HG02943 (cell line): ENCODE results near the gene HSD17B12.
"Not testable (repeated sequence)": the region's sequence is repeated elsewhere in the genome, so short reads cannot be mapped to it uniquely, and the experiment has no call there.

Experiments used
- ATAC-seq: cut with Tn5 transposase; IDR thresholded peaks from one replicate; pipeline ENCODE4 v1.9.1; 2021; ENCODE audit warnings: mild to moderate bottlenecking, low read depth, moderate library complexity; ENCODE audit not compliant: unreplicated experiment

HSD17B12 gene

GRCh38 chr11:43738600-43739409 lies 58.3 kb downstream of the HSD17B12 start:
- no peak for ATAC-seq

- ATAC-seq = no peak
Measured at GRCh38 chr11:43746670-43747069, 66.1 kb downstream of the HSD17B12 start.

- ATAC-seq = no peak
Measured at GRCh38 chr11:43747130-43747802, 66.7 kb downstream of the HSD17B12 start.

GRCh38 chr11:43748095-43748494 lies 67.6 kb downstream of the HSD17B12 start:
- no peak for ATAC-seq

- ATAC-seq = no peak
Measured at GRCh38 chr11:43751726-43752125, 71.2 kb downstream of the HSD17B12 start.

GRCh38 chr11:43756575-43756974 lies 76.0 kb downstream of the HSD17B12 start:
- ATAC-seq = no peak

GRCh38 chr11:43758927-43759326 lies 78.4 kb downstream of the HSD17B12 start:
- ATAC-seq = no peak

- ATAC-seq = no peak
Measured at GRCh38 chr11:43760902-43761301, 80.4 kb downstream of the HSD17B12 start.

GRCh38 chr11:43765194-43765593 lies 84.7 kb downstream of the HSD17B12 start:
- no peak for ATAC-seq

- ATAC-seq = not testable (repeated sequence)
Measured at GRCh38 chr11:43768654-43769053, 88.1 kb downstream of the HSD17B12 start.

GRCh38 chr11:43770173-43770572 lies 89.6 kb downstream of the HSD17B12 start:
- ATAC-seq = no peak

GRCh38 chr11:43772733-43773132 lies 92.2 kb downstream of the HSD17B12 start:
- no peak for ATAC-seq

GRCh38 chr11:43774786-43775185 lies 94.2 kb downstream of the HSD17B12 start:
- ATAC-seq = no peak

- no peak for ATAC-seq
Measured at GRCh38 chr11:43779306-43779705, 98.8 kb downstream of the HSD17B12 start.

- no peak for ATAC-seq
Measured at GRCh38 chr11:43784301-43784700, 103.8 kb downstream of the HSD17B12 start.

- no peak for ATAC-seq
Measured at GRCh38 chr11:43784866-43785265, 104.3 kb downstream of the HSD17B12 start.

GRCh38 chr11:43785318-43785717 lies 104.8 kb downstream of the HSD17B12 start:
- ATAC-seq = no peak

- ATAC-seq = no peak
Measured at GRCh38 chr11:43786016-43786415, 105.5 kb downstream of the HSD17B12 start.

GRCh38 chr11:43787824-43788223 lies 107.3 kb downstream of the HSD17B12 start:
- no peak for ATAC-seq

GRCh38 chr11:43788421-43788820 lies 107.9 kb downstream of the HSD17B12 start:
- no peak for ATAC-seq

- ATAC-seq = no peak
Measured at GRCh38 chr11:43789700-43790443, 109.3 kb downstream of the HSD17B12 start.
